SK-N-MC (cell line): ENCODE measurements around the gene MAP6.

Experiments used
- EZH2 ChIP-seq: fragments of 200-600 bp; sonication (generic); IDR thresholded peaks from one replicate; pipeline ENCODE4 v1.6.1; 2017; ENCODE audit warnings: antibody characterized with exemption
- FOXP2 ChIP-seq: optimal IDR thresholded peaks from 2 replicates; pipeline ENCODE3; 2011; ENCODE audit warnings: mild to moderate bottlenecking, moderate library complexity; ENCODE audit not compliant: insufficient read depth; ENCODE audit errors: extremely low read length, control extremely low read depth
- POLR2AphosphoS5 ChIP-seq: IDR thresholded peaks from 2 replicates; pipeline ENCODE4 v1.6.1; 2012; ENCODE audit warnings: mild to moderate bottlenecking, low read depth, low read length, borderline replicate concordance

DNA sequence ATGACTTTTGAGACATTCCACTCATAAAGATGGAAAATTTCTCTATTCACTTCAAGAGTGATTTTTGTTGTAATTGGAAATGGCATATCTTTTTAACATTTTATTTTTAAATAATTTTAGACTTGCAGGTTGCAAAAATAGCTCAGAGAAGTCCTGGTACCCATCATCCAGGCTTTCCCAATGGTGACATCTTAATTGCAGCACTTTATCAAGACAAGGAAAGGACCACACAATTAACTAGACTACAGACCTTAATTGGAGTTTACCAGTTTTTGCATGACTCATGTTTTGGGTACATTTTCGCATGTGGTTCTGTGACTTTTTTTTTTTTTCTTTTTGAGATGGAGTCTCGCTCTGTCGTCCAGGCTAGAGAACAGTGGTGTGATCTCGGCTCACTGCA, 23.0 kb upstream of the MAP6 start:
- TF ChIP-seq POLR2AphosphoS5: no peak
- TF ChIP-seq EZH2: no peak
- no peak for TF ChIP-seq FOXP2
